HG03521 (cell line): ENCODE data around the gene PAWR.
"Not testable (repeated sequence)": the region's sequence is repeated elsewhere in the genome, so short reads cannot be mapped to it uniquely, and the experiment has no call there.

Experiments used
- ATAC-seq: cut with Tn5 transposase; IDR thresholded peaks from one replicate; pipeline ENCODE4 v1.9.1; 2021; ENCODE audit warnings: mild to moderate bottlenecking, moderate library complexity; ENCODE audit not compliant: unreplicated experiment

The PAWR gene

DNA sequence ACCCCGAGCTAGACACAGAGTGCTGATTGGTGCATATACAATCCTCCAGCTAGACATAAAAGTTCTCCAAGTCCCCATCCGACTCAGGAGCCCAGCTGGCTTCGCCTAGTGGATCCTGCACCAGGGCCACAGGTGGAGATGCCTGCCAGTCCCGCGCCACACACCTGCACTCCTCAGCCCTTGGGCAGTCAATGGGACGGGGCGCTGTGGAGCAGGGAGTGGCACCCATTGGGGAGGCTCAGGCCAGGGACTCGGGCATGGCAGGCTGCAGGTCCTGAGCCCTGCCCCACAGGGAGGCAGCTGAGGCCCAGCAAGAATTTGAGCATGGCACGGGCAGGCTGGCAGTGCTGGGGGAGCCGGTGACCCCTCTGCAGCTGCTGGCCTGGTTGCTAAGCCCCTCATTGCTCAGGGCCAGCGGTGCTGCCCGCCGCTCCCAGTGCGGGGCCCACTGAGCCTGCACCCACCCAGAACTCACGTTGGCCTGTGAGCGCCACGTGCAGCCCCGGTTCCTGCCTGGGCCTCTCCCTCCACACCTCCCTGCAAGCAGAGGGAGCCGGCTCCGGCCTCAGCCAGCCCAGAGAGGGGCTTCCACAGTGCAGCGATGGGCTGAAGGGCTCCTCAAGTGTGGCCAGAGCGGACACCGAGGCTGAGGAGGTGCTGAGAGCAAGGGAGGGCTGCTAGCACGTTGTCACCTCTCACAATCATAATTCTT, 136.7 kb downstream of the PAWR start:
- ATAC-seq: no peak

DNA sequence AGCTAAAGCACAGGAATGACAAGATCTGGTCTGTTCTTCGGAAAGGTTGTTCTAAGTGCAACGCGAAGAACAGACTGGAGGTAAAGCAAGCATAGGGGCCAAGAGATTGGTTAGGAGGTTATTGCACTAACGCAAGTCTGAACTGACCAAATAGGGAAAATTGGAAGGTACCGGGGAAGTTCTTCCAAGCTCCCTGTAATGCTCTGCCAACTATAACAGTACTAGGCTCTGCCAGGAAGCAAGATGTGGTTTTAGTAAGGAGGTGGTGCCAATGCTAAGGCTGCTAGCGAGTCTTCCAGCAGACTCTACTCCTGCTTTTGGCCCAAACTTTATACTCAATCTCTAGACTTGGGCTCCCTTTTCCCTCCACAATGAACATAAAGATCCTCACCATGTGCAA, 138.6 kb downstream of the PAWR start:
- no peak for ATAC-seq

DNA sequence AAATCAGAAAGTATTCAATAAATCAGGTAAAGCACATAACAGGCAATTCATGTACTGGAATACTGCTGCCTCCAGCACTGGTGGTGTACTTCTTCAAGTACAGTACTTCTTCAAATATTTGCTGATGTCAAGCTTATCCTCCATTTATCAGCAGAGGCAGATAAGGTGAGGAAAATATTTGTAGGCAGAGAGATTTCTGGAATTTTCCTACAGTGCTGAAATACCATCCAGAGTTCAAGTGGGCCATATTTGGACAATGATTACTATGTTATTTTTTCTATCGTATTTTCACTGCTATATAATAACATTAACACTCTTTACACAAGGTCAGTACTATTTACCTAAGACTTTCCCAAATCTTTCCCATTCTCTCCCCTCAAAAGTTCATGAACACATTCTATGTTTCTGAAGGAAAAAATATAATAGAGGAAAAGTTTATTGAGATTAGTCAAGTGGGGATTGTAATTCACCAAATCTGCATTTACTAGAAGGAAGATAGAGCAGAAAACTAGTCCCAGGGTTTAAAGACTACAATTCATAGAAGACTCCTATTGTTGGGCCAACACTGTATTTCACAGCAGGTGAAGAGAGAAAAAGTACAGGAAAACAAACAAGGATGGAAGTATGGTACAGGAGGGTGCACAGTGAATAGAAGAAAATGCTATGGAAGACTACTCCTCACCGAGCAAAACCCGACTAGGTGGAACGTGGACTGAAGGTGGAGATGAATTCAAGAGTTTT, 141.1 kb downstream of the PAWR start:
- no peak for ATAC-seq

DNA sequence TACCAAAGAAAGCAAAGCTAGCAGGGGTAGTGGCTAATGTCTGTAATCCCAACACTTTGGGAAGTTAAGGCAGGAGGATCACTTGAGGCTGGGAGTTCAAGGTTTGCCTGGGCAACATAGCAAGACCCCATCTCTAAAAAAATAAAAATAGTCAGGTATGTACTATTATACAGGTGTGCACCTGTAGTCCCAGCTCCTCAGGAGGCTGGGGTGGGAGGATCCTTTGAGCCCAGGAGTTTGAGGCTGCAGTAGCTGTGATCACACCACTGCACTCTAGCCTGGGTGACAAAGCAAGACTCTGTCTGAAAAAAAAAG, 142.2 kb downstream of the PAWR start:
- ATAC-seq: no peak

DNA sequence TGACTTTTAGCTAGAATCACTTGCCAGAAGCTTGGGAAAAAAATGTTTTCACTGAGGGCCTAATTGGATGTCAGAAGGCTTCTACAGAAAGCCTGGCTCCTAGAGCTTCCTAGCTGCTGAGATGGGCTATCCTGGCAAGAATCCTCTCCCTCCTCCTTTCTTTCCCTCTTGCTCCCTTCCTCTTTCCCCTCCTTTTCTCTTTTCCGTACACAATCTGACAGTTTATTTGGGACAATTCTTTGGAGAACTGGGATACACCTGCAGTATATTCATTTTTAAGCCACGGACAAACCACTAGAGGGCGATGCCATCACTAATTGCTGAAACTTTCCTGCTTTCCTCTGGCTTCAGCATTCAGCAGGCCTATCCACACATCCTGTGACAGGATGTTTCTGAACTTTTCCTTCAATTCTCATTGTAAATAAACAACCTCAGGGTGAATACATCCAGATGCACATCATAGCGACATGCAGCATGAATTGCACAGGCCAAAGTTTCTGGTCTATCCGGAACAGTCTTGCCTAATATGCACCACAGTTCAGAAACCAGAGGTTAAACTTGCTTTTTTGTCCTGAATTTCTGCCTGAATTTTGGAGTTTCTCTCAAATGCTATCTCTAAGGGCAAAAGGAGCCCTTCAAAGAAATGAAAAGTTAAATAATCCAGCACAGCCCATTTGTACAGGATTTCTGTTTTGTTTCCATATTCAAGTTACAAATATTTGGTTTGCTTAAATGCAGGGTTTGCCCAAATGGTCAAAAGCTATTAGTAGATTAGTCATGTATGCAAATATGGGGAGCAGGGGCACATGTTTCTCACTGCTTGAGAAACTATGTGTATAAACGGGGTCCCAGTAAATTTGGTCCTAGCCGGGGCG, 142.8 kb downstream of the PAWR start:
- peak; percentile 59 for ATAC-seq

DNA sequence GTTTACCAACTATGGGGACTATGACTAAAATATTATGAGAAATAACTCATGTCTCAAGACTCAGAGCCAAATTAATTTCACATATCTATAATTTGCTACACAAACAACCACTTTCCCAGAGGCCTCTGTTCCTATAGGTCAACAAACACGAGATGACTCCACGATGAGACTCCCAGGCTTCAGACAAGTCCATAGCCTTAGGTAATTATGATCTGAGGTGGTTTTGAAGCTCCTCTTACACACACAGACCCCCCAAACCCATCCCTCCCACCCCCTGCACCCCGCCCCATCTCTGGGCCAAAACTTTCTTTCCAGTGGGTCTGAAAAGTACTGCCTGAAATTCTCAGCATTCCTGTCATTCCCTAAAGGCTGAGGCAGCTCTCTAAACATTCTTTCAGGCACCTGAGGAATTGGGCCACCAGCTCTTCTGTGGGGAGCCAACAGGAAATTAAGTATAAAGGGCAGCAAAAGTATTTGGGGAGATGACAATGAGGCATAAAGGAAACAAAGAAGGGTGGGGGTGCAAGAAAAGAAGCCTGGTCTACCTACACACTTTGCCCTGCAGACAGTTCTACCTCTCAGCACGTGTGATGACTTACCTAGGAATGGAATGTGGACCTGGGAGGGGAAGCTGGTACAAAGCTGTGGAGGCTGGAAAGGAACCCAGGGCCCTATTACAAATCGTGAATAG, 143.6 kb downstream of the PAWR start:
- no peak for ATAC-seq

DNA sequence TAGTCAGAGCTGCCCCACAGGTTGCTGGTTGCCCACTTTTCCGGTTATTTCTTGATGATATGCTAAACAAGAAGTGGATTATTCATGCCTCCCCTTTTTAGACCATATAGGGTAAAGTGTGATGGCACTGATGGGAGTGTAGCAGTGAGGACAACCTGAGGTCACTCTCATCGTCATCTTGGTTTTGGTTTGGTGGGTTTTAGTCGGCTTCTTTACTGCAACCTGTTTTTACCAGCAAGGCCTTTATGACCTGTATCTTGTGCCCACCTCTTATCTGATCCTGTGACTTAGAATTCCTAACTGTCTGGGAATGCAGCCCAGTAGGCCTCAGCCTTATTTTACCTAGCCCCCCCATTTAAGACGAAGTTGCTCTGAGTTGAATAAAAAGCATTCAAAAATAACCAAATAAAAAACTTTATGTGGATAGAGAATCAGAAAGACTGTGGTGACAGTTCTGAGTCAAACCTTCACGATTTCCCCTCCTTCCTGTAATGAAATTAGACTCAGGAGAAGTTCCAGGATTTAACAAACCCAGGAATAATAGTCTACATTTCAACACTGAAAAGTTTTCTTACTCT, 144.2 kb downstream of the PAWR start:
- ATAC-seq: no peak

DNA sequence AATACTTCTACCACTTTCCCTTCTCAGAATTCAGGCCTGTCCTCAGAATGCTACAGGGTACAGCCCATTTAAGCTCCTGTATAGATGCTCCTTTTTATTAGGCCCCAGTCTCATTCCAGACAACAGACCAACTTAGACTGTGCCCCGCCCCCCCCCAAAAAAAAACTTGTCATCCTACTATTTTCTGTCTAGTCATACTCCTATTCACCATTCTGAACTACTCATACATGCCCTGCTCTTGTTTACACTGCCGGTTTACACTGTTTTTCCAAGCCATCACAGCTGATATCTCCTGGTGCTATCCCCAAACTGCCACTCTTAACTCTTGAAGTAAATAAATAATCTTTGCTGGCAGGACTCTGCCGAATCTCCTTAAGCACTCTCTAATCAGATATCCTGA, 146.3 kb downstream of the PAWR start:
- not testable (repeated sequence) for ATAC-seq

DNA sequence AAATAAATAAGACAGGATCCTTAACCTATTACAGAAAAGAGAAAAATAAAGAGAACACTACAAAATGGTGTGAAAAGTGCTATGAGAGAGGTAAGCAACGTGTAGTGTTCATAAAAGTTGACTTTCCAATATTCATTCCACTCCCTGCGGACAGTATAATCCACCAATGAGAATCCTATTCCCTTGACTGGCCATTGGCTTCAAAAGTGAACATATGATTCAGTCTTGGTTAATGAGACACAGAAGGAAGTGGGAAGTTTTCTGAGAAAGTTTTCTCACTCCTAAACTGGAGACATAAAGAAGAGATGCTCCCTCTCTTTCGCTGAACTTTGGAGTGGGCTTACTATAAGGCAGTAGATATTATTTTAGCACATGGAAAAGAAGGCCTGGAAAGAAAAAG, 153.1 kb downstream of the PAWR start:
- no peak for ATAC-seq

DNA sequence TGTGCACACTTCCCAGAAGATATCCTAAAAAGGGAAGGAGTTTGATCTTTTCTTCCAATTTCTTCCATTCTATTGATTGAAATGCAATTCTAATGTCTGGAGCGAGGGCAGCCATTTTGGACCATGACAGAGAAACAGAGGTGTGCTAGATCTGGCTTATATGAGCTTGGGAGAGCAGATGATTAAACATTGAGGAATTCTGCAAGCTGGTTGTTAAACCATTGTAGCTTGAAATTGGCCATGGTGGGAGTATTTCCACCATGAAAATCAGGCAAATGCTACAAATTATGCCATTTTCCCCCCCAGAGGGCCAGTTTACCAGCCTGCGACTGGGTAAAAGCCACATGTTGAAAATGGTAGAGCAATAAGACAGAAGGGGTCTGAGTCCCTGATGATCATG, 155.0 kb downstream of the PAWR start:
- no peak for ATAC-seq
